Lung (tissue), 12 donors: ENCODE data around the gene ZEB2. TPM values are rescaled to one million over a fixed set of nuclear protein-coding genes. Genes with fewer than 3 reads are reported as not detected.

ENCODE experiments used
- ATAC-seq: fragments of 200-7000 bp; cut with Tn5 transposase; one replicate; pipeline ENCODE4 v1.9.1; 2020; ENCODE audit warnings: moderate number of reproducible peaks; ENCODE audit not compliant: insufficient read depth, low FRiP score
- DNase-seq, 3 donors: peaks; one replicate each; pipeline ENCODE4 v3.0.0-alpha.2; 2013 to 2017
- H3K27ac ChIP-seq, 2 donors: one replicate each; pipeline ENCODE4 v1.5.1; 2013; ENCODE audit warnings: mild to moderate bottlenecking in 2 of 2, moderate library complexity in 2 of 2, control low read depth in 1 of 2, inconsistent platforms in 1 of 2, low read depth in 1 of 2, low read length in 1 of 2
- H3K27me3 ChIP-seq, 3 donors: one replicate each; pipeline ENCODE4 v1.5.1; 2013; ENCODE audit warnings: low read length in 2 of 3; ENCODE audit not compliant: control insufficient read depth in 3 of 3, insufficient read depth in 3 of 3
- H3K36me3 ChIP-seq, 4 donors: one replicate each; pipeline ENCODE4 v1.5.1; 2013; ENCODE audit warnings: low read length in 4 of 4, mild to moderate bottlenecking in 1 of 4, moderate library complexity in 1 of 4; ENCODE audit not compliant: control insufficient read depth in 4 of 4, insufficient read depth in 4 of 4
- H3K4me1 ChIP-seq, 5 donors: one replicate each; pipeline ENCODE4 v1.5.1; 2013; ENCODE audit warnings: low read length in 5 of 5, mild to moderate bottlenecking in 2 of 5, moderate library complexity in 1 of 5; ENCODE audit not compliant: control insufficient read depth in 5 of 5, insufficient read depth in 5 of 5
- H3K4me3 ChIP-seq: one replicate; pipeline ENCODE4 v1.5.1; 2013; ENCODE audit warnings: mild to moderate bottlenecking, control low read depth, moderate library complexity
- H3K9ac ChIP-seq, 2 donors: one replicate each; pipeline ENCODE4 v1.5.1; 2013; ENCODE audit warnings: low read length in 2 of 2, control low read depth in 1 of 2; ENCODE audit not compliant: insufficient read depth in 1 of 2
- H3K9me3 ChIP-seq, 4 donors: one replicate each; pipeline ENCODE4 v1.5.1; 2013; ENCODE audit warnings: low read length in 3 of 4, mild to moderate bottlenecking in 1 of 4, moderate library complexity in 1 of 4; ENCODE audit not compliant: control insufficient read depth in 4 of 4, insufficient read depth in 3 of 4
- CTCF ChIP-seq: IDR thresholded peaks from 2 replicates; pipeline ENCODE4 v1.5.1; 2012; ENCODE audit warnings: mild to moderate bottlenecking; ENCODE audit errors: control extremely low read depth, extremely low read depth
- WGBS, 2 donors: extraction: QIAGEN DNeasy Blood & Tissue Kit; methylation state at CpG; one replicate each; pipeline ENCODE4 v1.1.7; 2013; 5-methylcytosine and 5-hydroxymethylcytosine counted together
- polyA plus RNA-seq, 2 donors: library from polyadenylated mRNA; stranded (reverse); fragments of 200-250 nt; gene quantifications; one replicate each; pipeline ENCODE4 v1.2.1, GENCODE V29; 2013
- total RNA-seq, 2 donors: library from RNA; depleted of rRNA in 1 of 2; stranded (reverse); fragments of >200 nt in 1 of 2; gene quantifications; one replicate each; pipeline ENCODE4 v1.2.1, GENCODE V29; 2014 to 2021
- donor health status: control.
- donor health status: control.
- donor health status: Bipolar disorder and iron deficiency.
- donor health status: healthy.
- donor health status: DM: yes; HTN: yes; CAD: no.

The ZEB2 gene
- total and polyA plus RNA-seq, 4 donors: 27.0 to 332 (median 127) TPM

GRCh38 chr2:144454466-144455287 is 65.2 kb downstream of the ZEB2 start:
- H3K4me1 ChIP-seq: peaks cover 4 to 81% (median 31%) of the 10 kb centered on the region in 5 donors
- 45 to 54% methylated on average over 8 of the region's 8 CpGs for whole genome bisulfite sequencing, 2 donors
- TF ChIP-seq CTCF: no peak
- ATAC-seq: no peak
- H3K9me3 ChIP-seq: no peaks in the 10 kb centered on the region
- no peak overlapping the region for H3K9ac ChIP-seq
- H3K27me3 ChIP-seq: peaks cover 0 to 3% (median 0%) of the 10 kb centered on the region in 3 donors
- H3K36me3 ChIP-seq: peaks cover 0 to 19% (median 0%) of the 10 kb centered on the region in 4 donors
- no peak for DNase-seq
- no peak overlapping the region for H3K4me3 ChIP-seq
- H3K27ac ChIP-seq: peak overlapping the region; percentile 9 to 71

- Histone ChIP-seq H3K9me3 (no peaks in the 10 kb centered on the region), H3K4me1 (peaks cover 6 to 79% (median 33%) of the 10 kb centered on the region in 5 donors), H3K4me3 (no peak overlapping the region), H3K27me3 (peaks cover 0 to 3% (median 0%) of the 10 kb centered on the region in 3 donors), H3K27ac (peak overlapping the region in 1 of 2 donors; percentile 70), H3K36me3 (peaks cover 0 to 19% (median 4%) of the 10 kb centered on the region in 4 donors), H3K9ac (peak overlapping the region in 1 of 2 donors; percentile 75)
- DNase-seq (no peak), ATAC-seq (no peak)
- 77% methylated on average over 5 of the region's 5 CpGs for WGBS, 2 donors
- no peak for TF ChIP-seq CTCF
These were observed 66.3 kb downstream of the ZEB2 start for GRCh38 chr2:144453486-144454158.

GRCh38 chr2:144452989-144453336 is 67.0 kb downstream of the ZEB2 start:
- WGBS, 2 donors: 42 to 44% methylated on average over 4 of the region's 4 CpGs
- peaks cover 6 to 76% (median 33%) of the 10 kb centered on the region in 5 donors for H3K4me1 ChIP-seq

More at GRCh38 chr2:144452989-144453336, 67.0 kb downstream of the ZEB2 start:
- DNase-seq (peak in 2 of 3 donors; percentile 84 to 85), ATAC-seq (no peak)
- Histone ChIP-seq H3K27me3 (peaks cover 0 to 3% (median 0%) of the 10 kb centered on the region in 3 donors), H3K9ac (peak overlapping the region in 1 of 2 donors; percentile 75), H3K36me3 (peaks cover 0 to 19% (median 4%) of the 10 kb centered on the region in 4 donors), H3K9me3 (no peaks in the 10 kb centered on the region), H3K4me3 (no peak overlapping the region), H3K27ac (peak overlapping the region in 1 of 2 donors; percentile 61)
- TF ChIP-seq CTCF: no peak
